GM21529 (cell line): Measurements from ENCODE around the gene RGPD3.

ENCODE experiments used
- ATAC-seq: cut with Tn5 transposase; IDR thresholded peaks from one replicate; pipeline ENCODE4 v1.9.1; 2021; ENCODE audit not compliant: unreplicated experiment

RGPD3 gene

DNA sequence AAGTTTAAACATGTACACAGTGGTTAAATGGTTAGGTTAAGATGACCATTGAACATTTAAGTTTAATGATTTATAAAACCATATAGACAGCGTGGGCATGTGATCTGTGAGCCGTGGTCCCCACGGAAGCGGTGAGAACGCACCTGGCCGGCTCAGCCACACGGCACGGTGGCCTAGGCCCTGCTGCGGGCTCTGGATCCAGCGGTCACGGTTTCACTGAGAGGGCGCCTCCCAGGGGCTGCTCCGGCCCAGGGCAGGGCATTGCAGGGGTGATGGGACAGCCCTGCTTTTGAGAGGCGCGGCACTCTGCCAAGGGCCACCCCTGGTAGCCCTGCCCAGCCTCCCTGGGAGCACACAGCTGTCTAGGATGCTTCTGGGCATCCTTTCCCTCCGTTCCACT, 124.9 kb downstream of the RGPD3 start:
- ATAC-seq = no peak

DNA sequence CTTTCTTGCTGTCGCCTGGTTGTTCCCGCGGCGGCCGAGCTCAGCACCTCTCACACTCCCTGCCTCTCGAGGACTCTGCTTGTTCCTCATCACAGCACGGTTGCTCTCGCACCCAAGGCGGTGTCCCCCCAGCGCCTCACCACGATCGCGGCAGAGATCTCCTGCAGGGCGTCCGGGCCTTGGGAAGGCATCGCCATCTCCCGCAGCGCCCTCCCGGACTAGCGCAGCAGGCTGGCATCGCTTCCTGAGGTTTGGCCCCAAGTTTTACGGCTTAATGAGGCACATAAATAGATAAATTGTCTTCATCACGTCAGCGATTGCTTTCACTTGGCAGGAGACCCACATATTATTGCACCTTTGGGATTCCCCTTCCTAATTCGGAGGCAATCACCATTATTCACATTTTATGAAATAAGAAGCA, 125.4 kb downstream of the RGPD3 start:
- ATAC-seq = no peak

DNA sequence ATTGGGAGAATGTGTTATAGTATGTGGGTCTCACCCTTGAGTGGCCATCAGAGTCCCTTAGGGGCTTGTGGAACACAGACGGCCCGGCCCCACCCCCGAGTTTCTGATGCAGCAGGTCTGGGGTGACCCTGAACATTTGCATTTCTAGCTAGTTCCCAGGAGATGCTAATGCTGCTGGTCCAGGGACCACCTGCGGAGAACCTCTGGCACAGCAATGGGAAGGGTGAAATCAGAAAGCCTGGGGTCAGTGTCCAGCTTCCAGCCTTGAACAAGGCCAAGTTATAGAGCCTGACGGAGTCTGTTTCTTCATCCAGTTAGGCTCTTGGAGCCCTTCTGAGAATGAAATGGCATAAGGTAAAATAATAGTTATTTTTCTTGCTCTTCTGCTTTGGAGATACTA, 126.5 kb downstream of the RGPD3 start:
- ATAC-seq = no peak
